ENCODE measurements around the gene TCF21. TPM values are rescaled to one million over a fixed set of nuclear protein-coding genes. Genes with fewer than 3 reads are reported as not detected.

The TCF21 gene
- total RNA-seq, 1 experiment from 2014 or later, result not detected

DNA sequence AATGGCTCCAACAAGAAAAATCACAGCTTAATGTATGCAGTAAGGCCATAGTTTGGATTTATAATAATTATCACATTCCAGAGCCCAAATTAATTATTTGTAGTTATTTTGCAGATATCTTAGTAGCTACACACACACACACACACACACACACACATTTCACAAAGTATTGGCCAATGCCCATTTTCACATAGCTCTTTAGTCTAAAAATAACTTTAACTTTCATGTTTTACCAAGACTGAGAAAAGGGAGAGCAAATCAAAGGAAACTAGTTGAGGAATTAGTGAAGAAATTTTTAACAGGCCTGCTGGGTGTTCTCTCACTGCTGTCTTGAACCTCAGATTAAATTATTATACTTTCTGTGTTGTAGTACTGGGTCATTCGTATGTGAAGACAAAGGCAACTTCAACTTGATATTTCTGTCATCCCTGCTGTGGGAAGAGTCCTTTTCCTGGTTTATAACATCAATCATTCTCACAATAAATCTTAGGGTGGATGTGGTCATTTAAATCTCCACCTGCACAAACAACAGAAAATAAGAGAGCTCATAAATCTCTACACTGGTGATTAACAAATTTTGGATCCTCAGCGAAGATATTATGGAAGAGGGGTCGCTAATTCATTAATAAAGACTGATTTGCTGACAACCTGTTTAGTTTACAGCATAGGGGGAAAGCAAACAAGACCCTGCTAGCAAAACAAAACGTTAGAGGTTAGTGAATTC, 1.6 kb upstream of the TCF21 start:
- Histone ChIP-seq H4K20me1 (ENCODE audit: insufficient read depth) (no peaks in the 10 kb centered on the region), H3K4me2 (no peak overlapping the region), H3K9me3 (ENCODE audit: insufficient read depth, low read depth) (no peaks in the 10 kb centered on the region), H3K36me3 (ENCODE audit: low read depth) (no peaks in the 10 kb centered on the region), H3K9me2 (ENCODE audit: insufficient read depth) (no peaks in the 10 kb centered on the region), H3K79me2 (ENCODE audit: low read depth) (no peaks in the 10 kb centered on the region), H3K27me3 (ENCODE audit: insufficient read depth, low read depth) (no peaks in the 10 kb centered on the region), H3K27ac (no peak overlapping the region), H3K4me1 (replicated peaks; ENCODE audit: insufficient read depth) (peaks cover 7% of the 10 kb centered on the region; the same call in 1 of the 2 replicates), H2AFZ (no peak overlapping the region), H3F3A (ENCODE audit: insufficient read depth, low read depth) (no peaks in the 10 kb centered on the region), H3K4me3 (no peak overlapping the region)
- ChIA-PET POLR2A (ENCODE audit: unreplicated experiment) (interaction anchor here (0.7 kb wide), 2 partner anchors 31 to 255 kb away, joined by 3 to 12 read pairs; no protein-coding TSS in a partner anchor), CTCF (no interaction called here)
- BruUV-seq (replicated peaks), result no TSS peak
- DNase-seq, result no peak
- no peak for TF ChIP-seq EZH2 (IDR thresholded peaks at IDR 0.05; ENCODE audit: low read depth)
- TF ChIP-seq, protein P1, sequence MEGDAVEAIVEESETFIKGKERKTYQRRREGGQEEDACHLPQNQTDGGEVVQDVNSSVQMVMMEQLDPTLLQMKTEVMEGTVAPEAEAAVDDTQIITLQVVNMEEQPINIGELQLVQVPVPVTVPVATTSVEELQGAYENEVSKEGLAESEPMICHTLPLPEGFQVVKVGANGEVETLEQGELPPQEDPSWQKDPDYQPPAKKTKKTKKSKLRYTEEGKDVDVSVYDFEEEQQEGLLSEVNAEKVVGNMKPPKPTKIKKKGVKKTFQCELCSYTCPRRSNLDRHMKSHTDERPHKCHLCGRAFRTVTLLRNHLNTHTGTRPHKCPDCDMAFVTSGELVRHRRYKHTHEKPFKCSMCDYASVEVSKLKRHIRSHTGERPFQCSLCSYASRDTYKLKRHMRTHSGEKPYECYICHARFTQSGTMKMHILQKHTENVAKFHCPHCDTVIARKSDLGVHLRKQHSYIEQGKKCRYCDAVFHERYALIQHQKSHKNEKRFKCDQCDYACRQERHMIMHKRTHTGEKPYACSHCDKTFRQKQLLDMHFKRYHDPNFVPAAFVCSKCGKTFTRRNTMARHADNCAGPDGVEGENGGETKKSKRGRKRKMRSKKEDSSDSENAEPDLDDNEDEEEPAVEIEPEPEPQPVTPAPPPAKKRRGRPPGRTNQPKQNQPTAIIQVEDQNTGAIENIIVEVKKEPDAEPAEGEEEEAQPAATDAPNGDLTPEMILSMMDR (conservative IDR thresholded peaks at IDR 0.05), result no peak
- intact Hi-C loops (cut with micrococcal nuclease; ENCODE audit: unreplicated experiment), result no loop called here

DNA sequence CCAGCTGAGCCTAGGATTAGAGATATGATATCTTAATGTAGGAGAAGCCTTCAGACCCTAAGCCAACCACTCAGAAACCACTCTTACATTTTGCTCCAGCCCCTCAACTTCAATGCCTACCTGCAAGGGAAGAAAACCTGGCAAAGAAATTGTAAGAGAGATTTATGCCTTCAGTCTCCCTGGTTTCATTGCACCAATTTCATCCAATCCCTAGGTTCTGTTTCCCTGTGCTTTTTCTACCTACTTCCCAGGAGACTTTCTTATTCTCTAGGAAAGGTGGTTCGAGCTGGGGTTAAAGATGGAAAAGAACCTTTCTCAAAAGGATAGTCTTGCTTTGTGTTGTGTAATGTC, 1.1 kb upstream of the TCF21 start:
- Histone ChIP-seq H4K20me1 (ENCODE audit: insufficient read depth) (no peaks in the 10 kb centered on the region), H3K4me3 (no peak overlapping the region), H3K4me2 (no peak overlapping the region), H3K27me3 (ENCODE audit: insufficient read depth, low read depth) (no peaks in the 10 kb centered on the region), H3F3A (ENCODE audit: insufficient read depth, low read depth) (no peaks in the 10 kb centered on the region), H3K27ac (no peak overlapping the region), H3K79me2 (ENCODE audit: low read depth) (no peaks in the 10 kb centered on the region), H3K4me1 (replicated peaks; ENCODE audit: insufficient read depth) (peaks cover 7% of the 10 kb centered on the region; the same call in 1 of the 2 replicates), H2AFZ (no peak overlapping the region), H3K36me3 (ENCODE audit: low read depth) (no peaks in the 10 kb centered on the region), H3K9me3 (ENCODE audit: insufficient read depth, low read depth) (no peaks in the 10 kb centered on the region), H3K9me2 (ENCODE audit: insufficient read depth) (no peaks in the 10 kb centered on the region)
- CTCF ChIA-PET, result no interaction called here
- no TSS peak for BruUV-seq (replicated peaks)
- intact Hi-C loops (cut with micrococcal nuclease; ENCODE audit: unreplicated experiment), result no loop called here
- DNase-seq, result no peak
- no peak for TF ChIP-seq EZH2 (IDR thresholded peaks at IDR 0.05; ENCODE audit: low read depth)
- POLR2A ChIA-PET (ENCODE audit: unreplicated experiment), result no interaction called here

DNA sequence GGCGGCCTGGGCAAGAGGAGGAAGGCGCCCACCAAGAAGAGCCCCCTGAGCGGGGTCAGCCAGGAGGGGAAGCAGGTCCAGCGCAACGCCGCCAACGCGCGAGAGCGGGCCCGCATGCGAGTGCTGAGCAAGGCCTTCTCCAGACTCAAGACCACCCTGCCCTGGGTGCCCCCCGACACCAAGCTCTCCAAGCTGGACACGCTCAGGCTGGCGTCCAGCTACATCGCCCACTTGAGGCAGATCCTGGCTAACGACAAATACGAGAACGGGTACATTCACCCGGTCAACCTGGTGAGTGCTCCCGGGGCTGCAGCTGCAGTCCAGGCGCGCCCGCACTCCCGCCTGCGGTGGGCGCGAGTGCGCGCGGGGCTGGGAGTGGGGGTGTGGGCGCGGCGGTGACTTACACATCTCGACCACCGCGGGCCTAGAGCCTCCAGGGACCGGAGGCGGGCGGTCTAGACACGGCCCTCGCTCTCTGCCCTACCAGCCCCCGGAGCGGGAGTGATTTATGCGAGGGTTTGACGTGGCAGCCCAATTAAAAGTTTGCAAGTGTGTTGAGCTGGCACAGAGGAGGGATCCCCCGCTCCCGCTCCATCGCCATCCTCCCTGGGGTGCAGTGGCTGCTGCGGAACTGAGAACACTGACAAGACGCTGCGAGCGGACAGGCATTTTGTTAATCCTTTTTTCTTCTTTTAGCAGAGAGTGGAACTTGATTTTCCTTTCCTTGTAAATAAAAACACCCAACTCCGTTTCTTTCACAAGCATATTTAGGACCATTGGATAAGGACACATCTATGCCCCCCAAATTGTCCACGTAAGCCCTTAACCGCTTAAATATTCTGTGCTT, 867 bp downstream of the TCF21 start:
- H3K36me3 ChIP-seq (ENCODE audit: low read depth), result no peaks in the 10 kb centered on the region
- no peaks in the 10 kb centered on the region for H4K20me1 ChIP-seq (ENCODE audit: insufficient read depth)
- no peak overlapping the region for H3K4me2 ChIP-seq
- no peak overlapping the region for H3K27ac ChIP-seq
- DNase-seq, result no peak
- no peak overlapping the region for H3K4me3 ChIP-seq
- H2AFZ ChIP-seq, result no peak overlapping the region
- intact Hi-C loops (cut with micrococcal nuclease; ENCODE audit: unreplicated experiment), result no loop called here
- ChIA-PET POLR2A (ENCODE audit: unreplicated experiment) (no interaction called here), CTCF (no interaction called here)
- H3K27me3 ChIP-seq (ENCODE audit: insufficient read depth, low read depth), result no peaks in the 10 kb centered on the region
- peaks cover 7% of the 10 kb centered on the region; the same call in 1 of the 2 replicates for H3K4me1 ChIP-seq (replicated peaks; ENCODE audit: insufficient read depth)
- BruUV-seq (replicated peaks), result no TSS peak
- no peaks in the 10 kb centered on the region for H3K9me2 ChIP-seq (ENCODE audit: insufficient read depth)
- no peaks in the 10 kb centered on the region for H3K9me3 ChIP-seq (ENCODE audit: insufficient read depth, low read depth)
- no peak for TF ChIP-seq EZH2 (IDR thresholded peaks at IDR 0.05; ENCODE audit: low read depth)
- TF ChIP-seq, protein P1 (conservative IDR thresholded peaks at IDR 0.05), result no peak
- H3F3A ChIP-seq (ENCODE audit: insufficient read depth, low read depth), result no peaks in the 10 kb centered on the region
- H3K79me2 ChIP-seq (ENCODE audit: low read depth), result no peaks in the 10 kb centered on the region
